ENCODE data around the gene CAPZB.

The CAPZB gene

GRCh38 chr1:19496527-19496874 lies 11.2 kb upstream of the CAPZB start:
- DNase-seq = no peak

GRCh38 chr1:19495799-19496526 lies 10.6 kb upstream of the CAPZB start:
- no peak for DNase-seq

- DNase-seq = no peak
Measured at GRCh38 chr1:19495000-19495656, 9.8 kb upstream of the CAPZB start.

- DNase-seq = no peak
Measured at GRCh38 chr1:19493547-19493946, 8.2 kb upstream of the CAPZB start.

GRCh38 chr1:19489996-19490395 lies 4.7 kb upstream of the CAPZB start:
- no peak for DNase-seq

- DNase-seq = no peak
Measured at GRCh38 chr1:19488136-19488535, 2.8 kb upstream of the CAPZB start.

GRCh38 chr1:19484798-19485361 lies 459 bp downstream of the CAPZB start:
- no peak for DNase-seq

GRCh38 chr1:19484338-19484797 lies 971 bp downstream of the CAPZB start:
- no peak for DNase-seq

GRCh38 chr1:19483691-19484090 lies 1.6 kb downstream of the CAPZB start:
- DNase-seq = no peak

- no peak for DNase-seq
Measured at GRCh38 chr1:19483261-19483660, 2.1 kb downstream of the CAPZB start.

GRCh38 chr1:19481826-19482398 lies 3.4 kb downstream of the CAPZB start:
- no peak for DNase-seq

GRCh38 chr1:19480282-19480681 lies 5.1 kb downstream of the CAPZB start:
- no peak for DNase-seq

- DNase-seq = no peak
Measured at GRCh38 chr1:19479351-19480120, 5.8 kb downstream of the CAPZB start.

- no peak for DNase-seq
Measured at GRCh38 chr1:19478322-19478721, 7.0 kb downstream of the CAPZB start.

GRCh38 chr1:19477284-19478249 lies 7.8 kb downstream of the CAPZB start:
- peak; percentile 91 for DNase-seq

- DNase-seq = no peak
Measured at GRCh38 chr1:19476450-19477190, 8.7 kb downstream of the CAPZB start.

- DNase-seq = no peak
Measured at GRCh38 chr1:19475296-19475695, 10.0 kb downstream of the CAPZB start.

- no peak for DNase-seq
Measured at GRCh38 chr1:19472174-19472573, 13.2 kb downstream of the CAPZB start.

GRCh38 chr1:19469004-19469403 lies 16.3 kb downstream of the CAPZB start:
- no peak for DNase-seq

- no peak for DNase-seq
Measured at GRCh38 chr1:19468397-19468956, 16.9 kb downstream of the CAPZB start.

Measured in NCI-H187 treated with DMSO at 0.1 percent for 48 hours (cell line).